Upper lobe of right lung (tissue), 1 donor: ENCODE results near the gene RBP5. TPM values are rescaled to one million over a fixed set of nuclear protein-coding genes. Genes with fewer than 3 reads are reported as not detected.

ENCODE experiments used
- ATAC-seq: fragments of 200-7000 bp; cut with Tn5 transposase; one replicate; pipeline ENCODE4 v1.9.1; 2020; ENCODE audit warnings: mild to moderate bottlenecking, moderate library complexity
- DNase-seq: peaks from one replicate; pipeline ENCODE4 v3.0.0-alpha.2; 2020
- H3K27ac ChIP-seq: fragments of 200-600 bp; one replicate; pipeline ENCODE4 v1.8.0; 2022
- H3K27me3 ChIP-seq: fragments of 200-600 bp; one replicate; pipeline ENCODE4 v1.8.0; 2022; ENCODE audit warnings: mild to moderate bottlenecking
- H3K36me3 ChIP-seq: fragments of 200-600 bp; one replicate; pipeline ENCODE4 v1.8.0; 2022
- H3K4me1 ChIP-seq: fragments of 200-600 bp; one replicate; pipeline ENCODE4 v1.8.0; 2022
- H3K4me3 ChIP-seq: fragments of 200-600 bp; one replicate; pipeline ENCODE4 v1.8.0; 2022; ENCODE audit warnings: mild to moderate bottlenecking
- H3K9me3 ChIP-seq: fragments of 200-600 bp; one replicate; pipeline ENCODE4 v1.8.0; 2022
- intact Hi-C: fragments of 100-400 bp; cut with DNase I; formaldehyde crosslinking; loops from one replicate; pipeline ENCODE4 v1.11.0; 2022
- total RNA-seq: library from RNA; stranded (reverse); fragmentation: NEBNext Ultra II Directional; extraction: Animal tissue kit (Norgen Biotek cat#: 25700); gene quantifications from one replicate; pipeline ENCODE4 v1.2.1, GENCODE V29; 2021
- TF ChIP-seq, protein P1 (sequence below): fragments of 200-600 bp; IDR thresholded peaks from one replicate; pipeline ENCODE4 v1.8.0; 2022; ENCODE audit warnings: antibody characterized with exemption
- donor health status: DM: no; HTN: yes; CAD: no; lungs with severe emphysema.

RBP5 gene
- total RNA-seq, 1 donor from 2014 or later: 7.1 TPM

DNA sequence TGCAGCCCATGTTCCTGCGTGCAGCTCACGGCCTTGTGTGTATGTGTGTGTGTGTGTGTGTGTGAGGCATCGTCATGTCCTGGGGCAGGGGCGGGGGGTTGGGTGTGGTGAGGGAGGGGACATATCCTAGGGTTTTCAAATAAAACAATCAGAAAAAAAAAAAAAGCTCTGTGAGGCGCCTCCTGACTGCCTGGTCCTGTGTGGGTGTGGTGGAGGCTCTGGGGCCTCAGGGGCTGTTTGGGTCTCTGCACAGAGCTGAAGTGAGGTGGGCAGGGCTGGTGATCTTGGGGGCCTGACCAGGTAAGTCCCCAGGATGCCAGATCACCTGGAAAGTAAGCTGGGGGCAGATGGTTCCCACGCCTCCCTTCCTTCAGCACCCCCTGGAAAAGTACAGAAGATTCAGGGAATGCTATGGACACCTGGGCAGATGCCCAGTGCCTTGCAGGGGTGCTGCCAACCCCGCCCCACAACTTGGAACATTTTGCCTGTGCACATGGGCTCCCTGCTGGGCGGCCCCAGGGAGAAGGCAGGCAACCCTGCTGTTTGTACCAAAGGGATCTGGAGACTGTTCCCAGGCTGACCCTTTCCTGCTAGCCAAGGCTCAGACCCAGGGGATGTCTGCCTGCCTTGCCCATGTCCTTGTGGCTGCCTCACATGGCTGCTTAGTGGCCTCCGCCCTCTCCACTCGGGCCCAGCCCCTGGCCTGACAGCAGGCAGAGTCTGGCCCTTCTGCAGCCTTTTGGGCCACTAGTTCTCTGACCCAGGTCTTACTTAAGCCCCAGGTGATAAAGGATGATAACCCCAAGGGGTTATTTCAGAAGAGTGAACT lies 30.3 kb upstream of the RBP5 start:
- H3K27me3 ChIP-seq: no peaks in the 10 kb centered on the region
- ATAC-seq (no peak), DNase-seq (no peak)
- no peaks in the 10 kb centered on the region for H3K9me3 ChIP-seq
- no peak overlapping the region for H3K27ac ChIP-seq
- H3K4me1 ChIP-seq: peaks cover 6% of the 10 kb centered on the region
- TF ChIP-seq, protein P1, sequence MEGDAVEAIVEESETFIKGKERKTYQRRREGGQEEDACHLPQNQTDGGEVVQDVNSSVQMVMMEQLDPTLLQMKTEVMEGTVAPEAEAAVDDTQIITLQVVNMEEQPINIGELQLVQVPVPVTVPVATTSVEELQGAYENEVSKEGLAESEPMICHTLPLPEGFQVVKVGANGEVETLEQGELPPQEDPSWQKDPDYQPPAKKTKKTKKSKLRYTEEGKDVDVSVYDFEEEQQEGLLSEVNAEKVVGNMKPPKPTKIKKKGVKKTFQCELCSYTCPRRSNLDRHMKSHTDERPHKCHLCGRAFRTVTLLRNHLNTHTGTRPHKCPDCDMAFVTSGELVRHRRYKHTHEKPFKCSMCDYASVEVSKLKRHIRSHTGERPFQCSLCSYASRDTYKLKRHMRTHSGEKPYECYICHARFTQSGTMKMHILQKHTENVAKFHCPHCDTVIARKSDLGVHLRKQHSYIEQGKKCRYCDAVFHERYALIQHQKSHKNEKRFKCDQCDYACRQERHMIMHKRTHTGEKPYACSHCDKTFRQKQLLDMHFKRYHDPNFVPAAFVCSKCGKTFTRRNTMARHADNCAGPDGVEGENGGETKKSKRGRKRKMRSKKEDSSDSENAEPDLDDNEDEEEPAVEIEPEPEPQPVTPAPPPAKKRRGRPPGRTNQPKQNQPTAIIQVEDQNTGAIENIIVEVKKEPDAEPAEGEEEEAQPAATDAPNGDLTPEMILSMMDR: no peak
- peaks cover 4% of the 10 kb centered on the region for H3K36me3 ChIP-seq
- intact Hi-C loops: no loop called here
- no peak overlapping the region for H3K4me3 ChIP-seq

DNA sequence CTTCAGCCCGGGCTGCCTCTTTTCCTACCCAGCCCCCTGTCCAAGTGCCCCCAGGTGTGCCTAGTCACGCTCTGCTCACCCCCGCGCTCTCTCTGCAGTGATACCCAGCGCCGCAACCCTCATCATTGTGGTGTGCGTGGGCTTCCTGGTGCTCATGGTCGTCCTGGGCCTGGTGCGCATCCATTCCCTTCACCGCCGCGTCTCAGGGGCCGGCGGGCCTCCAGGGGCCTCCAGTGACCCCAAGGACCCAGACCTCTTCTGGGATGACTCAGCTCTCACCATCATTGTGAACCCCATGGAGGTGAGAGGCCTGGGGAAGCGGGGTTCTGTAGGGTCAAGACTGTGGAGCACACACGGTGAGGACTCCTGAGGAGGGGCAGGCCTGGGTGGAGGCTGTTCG lies 28.7 kb upstream of the RBP5 start:
- intact Hi-C loops: no loop called here
- H3K27ac ChIP-seq: no peak overlapping the region
- H3K4me3 ChIP-seq: peak overlapping the region; percentile 39
- H3K9me3 ChIP-seq: no peaks in the 10 kb centered on the region
- no peaks in the 10 kb centered on the region for H3K27me3 ChIP-seq
- no peak for DNase-seq
- H3K4me1 ChIP-seq: peaks cover 6% of the 10 kb centered on the region
- no peak for ATAC-seq
- H3K36me3 ChIP-seq: peaks cover 11% of the 10 kb centered on the region
- TF ChIP-seq, protein P1: no peak

DNA sequence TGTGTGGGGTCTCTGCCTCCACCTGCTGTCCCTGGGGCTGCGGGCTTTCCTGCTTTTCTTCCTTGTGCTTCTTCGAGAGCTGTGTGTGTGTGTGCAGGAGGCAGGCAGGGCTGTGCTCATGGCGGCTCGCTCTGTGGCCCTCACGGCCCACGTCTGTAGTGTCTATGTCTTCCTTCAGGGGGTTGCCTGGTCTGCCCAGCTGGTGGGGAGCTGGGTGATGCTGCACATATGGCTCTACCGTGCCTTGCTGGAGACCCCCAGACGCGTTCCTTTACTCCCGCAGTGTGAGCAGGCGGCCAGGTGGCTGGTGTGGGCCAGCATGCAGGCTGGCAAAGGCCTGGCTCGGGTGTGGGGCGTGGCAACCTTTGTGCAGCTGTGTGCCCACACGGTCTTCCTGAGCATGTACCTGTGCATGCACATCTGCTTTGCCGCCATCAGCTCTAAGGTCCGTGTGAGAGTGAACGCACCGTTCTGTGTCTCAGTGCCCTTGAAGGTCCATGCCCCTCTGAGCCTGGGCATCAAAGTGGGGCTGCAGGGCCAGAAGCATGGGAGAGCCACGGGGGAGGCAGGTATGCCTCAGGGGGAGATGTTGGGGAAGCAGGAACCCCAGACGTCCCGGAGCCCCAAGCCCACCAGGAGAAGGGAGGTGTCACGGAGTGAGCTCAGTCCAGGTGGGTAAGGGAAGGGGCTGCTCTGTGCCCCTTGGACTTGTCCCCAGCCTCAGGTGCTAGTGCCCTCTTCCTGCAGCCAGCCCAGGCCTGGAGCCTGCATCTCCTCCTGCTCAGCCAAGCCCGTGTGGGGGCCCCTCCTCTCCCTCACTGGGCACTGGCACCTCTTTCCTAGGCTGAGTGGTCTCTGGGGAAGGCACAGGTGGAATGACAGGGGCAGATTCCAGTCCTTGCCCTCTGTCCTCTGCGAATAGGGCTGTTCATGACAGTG lies 27.8 kb upstream of the RBP5 start:
- H3K4me1 ChIP-seq: peaks cover 6% of the 10 kb centered on the region
- DNase-seq: no peak
- no peaks in the 10 kb centered on the region for H3K9me3 ChIP-seq
- peaks cover 12% of the 10 kb centered on the region for H3K36me3 ChIP-seq
- H3K27me3 ChIP-seq: no peaks in the 10 kb centered on the region
- peak overlapping the region; percentile 63 for H3K27ac ChIP-seq
- TF ChIP-seq, protein P1: no peak
- intact Hi-C loops: no loop called here
- ATAC-seq: peak; percentile 4
- H3K4me3 ChIP-seq: peak overlapping the region; percentile 39

DNA sequence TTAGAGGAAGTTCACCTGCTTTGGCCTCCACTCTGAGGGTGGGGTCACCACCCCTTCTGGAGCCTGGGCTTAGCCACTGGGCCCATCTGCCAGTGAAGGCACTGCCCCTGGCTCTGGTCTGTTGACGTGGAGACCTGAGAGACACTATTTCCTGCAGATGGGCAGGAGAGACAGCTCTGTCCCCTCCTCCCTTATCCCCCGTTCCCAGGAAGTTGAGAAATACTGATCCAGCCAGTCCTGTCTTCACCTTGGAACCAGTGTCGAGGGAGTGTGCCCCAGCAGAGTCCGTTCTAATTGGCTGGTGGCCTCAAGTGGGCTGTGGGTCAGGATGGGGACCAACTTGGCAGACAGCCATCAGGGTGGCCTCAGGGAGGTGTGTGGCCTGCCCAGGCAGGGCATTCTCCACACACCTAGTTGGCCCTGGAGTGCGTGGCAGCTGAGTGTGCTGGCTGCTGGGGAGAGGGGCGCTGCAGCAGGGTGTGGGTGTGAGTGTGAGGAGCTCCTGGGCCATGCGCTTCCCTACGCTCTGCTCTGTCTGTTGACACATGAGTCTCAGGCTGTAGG lies 26.9 kb upstream of the RBP5 start:
- DNase-seq: peak; percentile 93
- peaks cover 12% of the 10 kb centered on the region for H3K36me3 ChIP-seq

DNA sequence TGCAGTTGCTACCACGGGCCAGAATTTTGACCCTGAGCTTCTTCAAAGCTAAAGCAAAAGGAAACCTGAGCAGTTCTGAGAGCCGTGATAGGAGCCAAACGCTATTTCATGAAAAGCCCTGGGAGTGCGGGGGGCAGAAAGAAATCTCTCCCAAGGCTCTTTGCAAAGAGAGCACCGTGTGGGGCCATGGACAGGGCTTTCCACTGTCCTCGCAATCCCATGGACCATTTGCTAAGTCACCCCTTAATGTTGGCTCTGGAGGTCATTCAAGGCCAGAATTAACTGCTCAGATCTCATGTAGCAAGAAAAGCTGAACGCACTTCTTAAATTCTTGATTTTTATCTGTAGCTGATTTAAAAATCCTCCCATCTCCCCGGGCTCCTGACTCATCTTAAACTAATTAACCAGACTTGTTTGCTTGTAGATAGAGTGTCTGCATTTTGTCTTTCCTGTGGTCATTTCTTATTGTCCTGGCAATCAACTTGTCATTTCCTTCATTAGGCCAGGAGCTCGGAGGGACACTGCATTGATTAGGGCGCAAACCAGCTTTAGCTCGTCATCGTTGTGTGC lies 26.3 kb upstream of the RBP5 start:
- no peaks in the 10 kb centered on the region for H3K27me3 ChIP-seq
- TF ChIP-seq, protein P1: no peak
- H3K9me3 ChIP-seq: no peaks in the 10 kb centered on the region
- peaks cover 6% of the 10 kb centered on the region for H3K4me1 ChIP-seq
- H3K36me3 ChIP-seq: peaks cover 12% of the 10 kb centered on the region
- DNase-seq (no peak), ATAC-seq (no peak)
- intact Hi-C loops: no loop called here
- no peak overlapping the region for H3K27ac ChIP-seq
- H3K4me3 ChIP-seq: no peak overlapping the region

More for the DNA sequence above, 26.9 kb upstream of the RBP5 start:
- Histone ChIP-seq H3K4me1 (peaks cover 6% of the 10 kb centered on the region), H3K27me3 (no peaks in the 10 kb centered on the region), H3K4me3 (peak overlapping the region; percentile 39), H3K27ac (peak overlapping the region; percentile 63), H3K9me3 (no peaks in the 10 kb centered on the region)
- TF ChIP-seq, protein P1: no peak
- intact Hi-C loops: no loop called here
- peak; percentile 81 for ATAC-seq
